Left cardiac atrium (tissue), 4 donors: ENCODE results near the gene TMCC3. TPM values are rescaled to one million over a fixed set of nuclear protein-coding genes. Genes with fewer than 3 reads are reported as not detected.
"Not testable (repeated sequence)": the region's sequence is repeated elsewhere in the genome, so short reads cannot be mapped to it uniquely, and the experiment has no call there.

Source experiments
- ATAC-seq, 2 donors: fragments of 200-7000 bp; cut with Tn5 transposase; one replicate each; pipeline ENCODE4 v1.9.1; 2020; ENCODE audit warnings: mild to moderate bottlenecking in 2 of 2, moderate library complexity in 2 of 2
- DNase-seq: peaks from one replicate; pipeline ENCODE4 v3.0.0-alpha.2; 2020
- intact Hi-C, 2 donors: fragments of 100-400 bp; cut with DNase I; formaldehyde crosslinking; loops; one replicate each; pipeline versions ENCODE4 v1.14.1 to v1.15.1; 2022 to 2023
- total RNA-seq, 2 donors: library from RNA; stranded (reverse); fragmentation: NEBNext Ultra II Directional; extraction: Animal tissue kit (Norgen Biotek cat#: 25700); gene quantifications; one replicate each; pipeline ENCODE4 v1.2.1, GENCODE V29; 2021
- donor health status: DM: no; HTN: yes; CAD: no.
- donor health status: DM: no; HTN: yes; CAD: no; lungs with severe emphysema.
- donor health status: DM: yes; HTN: yes; CAD: no.
- donor health status: Dilated cardiomyopathy.

The TMCC3 gene
- total RNA-seq, 2 donors from 2014 or later = 4.9 to 5.7 TPM

DNA sequence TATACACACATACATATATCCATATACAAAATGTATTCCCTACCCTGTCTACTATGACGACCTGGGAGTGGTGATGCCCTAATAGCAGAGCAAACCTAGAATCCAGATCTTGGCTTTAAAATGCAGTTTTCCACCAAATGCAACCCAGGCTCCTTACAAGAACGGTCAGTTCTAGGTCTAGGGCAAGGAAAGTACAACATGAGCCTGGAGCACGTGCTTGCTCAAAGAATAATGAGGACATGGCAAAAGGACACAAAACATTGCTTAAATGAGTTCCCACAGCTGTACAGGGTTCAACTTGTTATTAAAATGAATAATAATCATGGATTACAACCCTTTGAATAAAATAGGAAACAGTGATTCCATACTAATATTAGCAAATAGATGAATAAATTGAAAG, 94.7 kb downstream of the TMCC3 start:
- intact Hi-C loops = no loop called here
- DNase-seq = no peak
- ATAC-seq = no peak

DNA sequence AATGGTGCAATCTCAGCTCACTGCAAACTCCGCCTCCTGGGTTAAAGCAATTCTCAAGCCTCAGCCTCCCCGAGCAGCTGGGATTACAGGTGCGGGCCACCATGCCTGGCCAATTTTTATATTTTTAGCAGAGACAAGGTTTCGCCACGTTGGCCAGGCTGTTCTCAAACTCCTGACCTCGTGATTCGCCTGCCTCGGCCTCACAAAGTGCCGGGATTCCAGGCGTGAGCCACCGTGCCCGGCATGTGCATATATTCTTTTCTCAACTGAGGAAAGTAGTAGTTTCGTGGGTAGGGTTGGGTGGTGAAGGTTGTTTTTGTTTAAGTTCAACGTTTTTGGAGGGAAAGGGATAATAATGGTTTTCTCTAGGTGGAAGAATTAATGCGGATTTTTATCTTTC, 96.5 kb downstream of the TMCC3 start:
- intact Hi-C loops = no loop called here
- ATAC-seq (no peak), DNase-seq (no peak)

GRCh38 chr12:94553130-94553519, 97.2 kb downstream of the TMCC3 start:
- DNase-seq = peak; percentile 34
- intact Hi-C loops = no loop called here
- no peak for ATAC-seq

DNA sequence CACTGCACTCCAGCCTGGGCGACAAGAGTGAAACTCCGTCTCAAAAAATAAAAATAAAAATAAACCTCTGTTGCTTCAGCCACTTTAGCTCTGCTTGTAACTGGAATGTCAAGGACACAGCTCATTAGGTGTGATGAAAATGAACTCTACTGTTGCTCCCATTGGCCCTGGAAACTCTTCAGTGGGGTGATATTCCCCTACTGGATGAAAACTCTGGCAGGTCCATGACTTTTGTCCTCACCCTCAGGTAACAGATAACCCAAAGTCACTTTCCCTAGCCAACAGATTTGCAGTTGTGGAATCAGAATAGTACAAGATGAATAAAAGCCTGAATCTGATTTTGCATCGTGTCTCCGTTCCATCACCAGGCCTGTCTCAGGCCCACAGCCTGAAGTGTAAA, 98.5 kb downstream of the TMCC3 start:
- intact Hi-C loops = no loop called here
- DNase-seq (no peak), ATAC-seq (no peak)

- DNase-seq = no peak
- intact Hi-C loops = no loop called here
- ATAC-seq = no peak
Measured at GRCh38 chr12:94550964-94551363, 99.4 kb downstream of the TMCC3 start.

- ATAC-seq, DNase-seq: not testable (repeated sequence)
- intact Hi-C loops = loop anchor here (5.0 to 10.0 kb wide), 3 partner anchors 206 to 436 kb away; no protein-coding TSS in a partner anchor
Measured at GRCh38 chr12:94548833-94549232, 101.5 kb downstream of the TMCC3 start.

- intact Hi-C loops = loop anchor here (5.0 to 10.0 kb wide), 3 partner anchors 209 to 439 kb away; no protein-coding TSS in a partner anchor
- DNase-seq = peak; percentile 51
- ATAC-seq = peak; percentile 94 to 95
Measured at GRCh38 chr12:94545935-94546771, 104.2 kb downstream of the TMCC3 start.

- intact Hi-C loops = loop anchor here (10.0 kb wide), 2 partner anchors 210 to 440 kb away; no protein-coding TSS in a partner anchor
- ATAC-seq (no peak), DNase-seq (no peak)
Measured at GRCh38 chr12:94544355-94544754, 106.0 kb downstream of the TMCC3 start.

GRCh38 chr12:94538318-94538717, 112.0 kb downstream of the TMCC3 start:
- ATAC-seq (no peak), DNase-seq (no peak)
- intact Hi-C loops = no loop called here

DNA sequence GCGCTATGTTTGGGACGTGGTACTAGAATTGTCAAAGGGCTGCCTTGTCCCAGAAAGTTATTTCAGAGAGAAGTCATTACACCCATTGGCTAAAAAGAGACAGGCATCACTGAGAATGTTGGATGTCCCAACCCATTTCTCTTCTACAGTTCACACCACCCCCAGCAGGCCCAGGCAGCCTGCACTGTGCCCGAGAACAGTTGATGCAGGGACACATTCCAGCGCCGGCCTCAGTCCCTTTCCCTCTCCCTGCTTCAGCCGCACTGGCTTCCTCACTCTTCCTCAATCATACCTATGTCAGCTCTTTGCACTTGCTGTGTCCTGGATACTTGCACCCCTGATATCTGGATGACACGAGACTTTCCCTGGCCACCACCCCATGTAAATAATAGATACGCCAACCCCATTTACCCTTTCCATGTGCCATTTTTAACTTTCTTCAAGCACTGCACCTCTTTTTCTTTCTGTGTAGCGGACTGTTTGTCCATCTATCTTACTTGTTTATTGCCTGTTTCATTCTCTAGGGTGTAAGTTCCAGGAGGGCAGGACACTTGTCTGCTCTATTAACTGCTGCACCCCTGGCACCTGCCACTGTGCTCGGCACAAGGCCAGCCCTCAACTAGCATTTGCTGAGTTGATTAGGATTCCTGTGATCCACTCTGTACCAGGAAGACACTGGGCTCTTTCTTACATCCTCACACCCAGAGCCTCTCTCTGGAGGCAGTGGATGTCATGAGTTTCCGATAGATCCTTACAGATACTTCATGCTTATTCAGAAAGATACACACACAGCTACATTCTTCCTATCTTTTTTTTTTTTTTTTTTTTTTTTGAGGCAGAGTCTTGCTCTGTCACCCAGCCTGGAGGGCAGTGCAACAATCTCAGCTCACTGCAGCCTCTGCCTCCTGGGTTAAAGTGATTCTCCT, 114.1 kb downstream of the TMCC3 start:
- DNase-seq (no peak), ATAC-seq (no peak)
- intact Hi-C loops = no loop called here

DNA sequence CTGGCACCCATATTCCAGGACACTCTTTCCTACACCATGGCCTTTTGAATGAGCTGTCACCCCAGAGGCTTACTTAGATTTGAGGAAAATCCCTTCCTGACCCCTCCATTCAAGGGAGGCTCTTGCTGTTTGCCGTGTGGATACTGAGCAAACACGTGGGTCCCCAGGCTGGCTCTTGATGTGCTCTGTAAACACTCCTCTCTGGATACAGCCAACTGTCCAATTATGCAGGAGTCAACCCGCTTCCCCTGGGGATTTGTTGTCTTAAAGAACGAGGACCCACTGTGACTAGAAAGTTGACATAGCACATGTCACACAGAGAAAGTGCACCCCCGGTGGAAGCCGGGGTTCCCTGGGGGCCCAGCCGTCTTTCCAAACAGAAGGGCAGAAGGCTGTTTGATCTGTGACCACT, 114.8 kb downstream of the TMCC3 start:
- ATAC-seq (no peak), DNase-seq (no peak)
- intact Hi-C loops = no loop called here

GRCh38 chr12:94534774-94535509, 115.4 kb downstream of the TMCC3 start:
- no peak for ATAC-seq
- DNase-seq = no peak
- intact Hi-C loops = loop anchor here in 1 of 2 donors (5.0 kb wide), 1 partner anchor 393 kb away; no protein-coding TSS in a partner anchor

DNA sequence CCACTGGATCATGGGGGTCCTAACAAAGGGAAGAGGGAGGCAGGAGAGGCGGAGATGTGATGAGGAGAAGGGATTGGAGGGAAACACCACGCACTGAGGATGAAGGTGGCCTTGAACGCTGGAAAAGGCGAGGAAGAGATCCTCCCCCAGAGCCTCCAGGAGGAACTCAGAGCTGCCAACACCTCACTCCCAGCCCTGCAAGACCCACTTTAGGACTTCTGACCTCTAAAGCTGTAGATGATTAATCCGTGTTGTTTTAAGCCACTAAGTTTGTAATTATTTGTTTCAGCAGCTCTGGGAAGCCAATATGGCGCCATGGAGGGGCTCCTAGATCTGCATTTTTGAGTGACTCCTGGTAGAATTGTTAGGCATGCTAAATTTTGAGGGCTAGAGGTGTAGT, 116.1 kb downstream of the TMCC3 start:
- ATAC-seq (no peak), DNase-seq (no peak)
- intact Hi-C loops = loop anchor here in 1 of 2 donors (5.0 kb wide), 1 partner anchor 392 kb away; no protein-coding TSS in a partner anchor

DNA sequence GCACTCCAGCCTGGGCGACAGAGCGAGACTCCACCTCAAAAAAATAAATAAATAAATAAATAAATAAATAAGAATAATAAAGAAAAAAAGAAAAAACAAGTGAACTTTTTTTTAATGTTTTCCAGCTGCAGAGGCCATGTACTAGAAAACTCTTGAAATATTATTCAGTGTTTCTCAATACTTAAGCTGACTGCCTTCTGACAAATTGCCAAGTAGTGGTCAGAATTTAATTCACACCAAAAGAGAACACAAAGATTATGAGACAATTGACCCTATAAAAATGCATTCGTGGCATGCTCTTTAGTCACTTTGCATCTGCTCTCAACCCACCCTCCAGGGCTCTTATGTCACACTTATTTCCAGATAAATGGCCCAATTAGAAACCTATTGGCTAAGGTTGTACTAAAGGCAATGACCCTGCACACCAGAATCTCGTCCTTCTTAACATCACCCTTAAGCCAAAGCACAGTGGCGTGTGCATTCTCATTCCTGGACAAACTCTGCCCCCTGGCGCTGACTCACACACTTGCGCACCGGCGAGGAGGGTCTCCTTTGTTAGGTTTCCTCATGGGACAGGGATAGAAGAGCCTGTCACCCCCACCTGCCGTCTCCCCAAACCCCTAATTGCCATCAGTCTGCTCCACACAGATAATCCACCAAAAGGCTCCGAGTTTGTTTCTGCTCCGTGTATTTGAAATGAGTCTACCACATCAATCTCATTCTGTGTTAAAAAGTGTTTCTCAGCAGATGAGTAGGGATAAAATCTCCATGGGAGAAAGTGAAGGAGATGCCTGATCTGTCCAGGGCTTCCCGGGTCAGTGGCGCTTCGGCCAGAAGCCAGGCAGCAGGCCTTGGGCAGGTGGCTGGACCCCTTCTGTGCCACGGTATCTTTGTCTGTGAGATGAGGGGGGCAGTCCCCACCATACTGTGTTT, 117.6 kb downstream of the TMCC3 start:
- peak; percentile 73 for DNase-seq
- intact Hi-C loops = loop anchor here (2.0 to 5.0 kb wide), 2 partner anchors 388 to 390 kb away; no protein-coding TSS in a partner anchor
- peak; percentile 89 to 95 for ATAC-seq

DNA sequence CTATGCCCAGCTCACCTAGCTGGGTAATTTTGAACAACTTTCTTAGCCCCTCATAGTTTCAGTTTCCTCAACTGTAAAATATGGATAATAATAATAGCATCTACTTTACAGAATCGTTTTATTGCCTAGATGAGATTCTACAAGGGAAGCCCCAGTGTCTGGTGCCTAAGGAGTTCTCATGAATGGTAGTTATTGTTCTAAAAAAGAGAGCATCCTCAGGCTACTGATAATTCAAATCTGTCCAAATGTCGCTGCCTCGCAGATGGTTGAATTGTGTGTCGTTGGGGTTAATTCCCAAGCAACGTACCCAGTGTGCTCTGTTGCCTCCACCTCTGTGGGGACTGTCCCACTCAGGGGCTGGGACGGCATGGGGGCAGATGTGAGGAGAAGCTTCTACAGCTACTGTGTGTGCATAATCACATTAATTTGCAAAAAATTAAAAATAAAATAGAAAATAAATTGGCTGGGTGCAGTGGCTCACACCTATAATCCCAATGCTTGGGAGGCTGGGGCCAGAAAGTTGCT, 119.1 kb downstream of the TMCC3 start:
- no peak for ATAC-seq
- intact Hi-C loops = loop anchor here in 1 of 2 donors (5.0 kb wide), 1 partner anchor 389 kb away; no protein-coding TSS in a partner anchor
- no peak for DNase-seq

GRCh38 chr12:94525951-94526350, 124.4 kb downstream of the TMCC3 start:
- intact Hi-C loops = no loop called here
- DNase-seq (no peak), ATAC-seq (no peak)
